HCT116 (cell line): ENCODE measurements around the gene ALK. TPM values are rescaled to one million over a fixed set of nuclear protein-coding genes. Genes with fewer than 3 reads are reported as not detected.

Experiments
- ATAC-seq: fragments of 200-7000 bp; cut with Tn5 transposase; 2 replicates; pipeline ENCODE4 v1.9.1; 2020; ENCODE audit warnings: mild to moderate bottlenecking, moderate library complexity
- BruUV-seq: library from RNA; stranded (reverse); fragments of 400-500 nt; replicated peaks from 2 replicates; lab custom pipeline; 2021; lab: Mats Ljungman, UMichigan
- CTCF ChIA-PET: fragments of 300-600 bp; sonication (Branson Sonifier 250); formaldehyde crosslinking; loops from one replicate; lab custom pipeline; 2021; ENCODE audit warnings: antibody characterized with exemption; lab: Charles Lee
- POLR2A ChIA-PET: fragments of 300-600, 350-600 bp; sonication (Branson Sonifier 250); formaldehyde crosslinking; loops from one replicate; lab custom pipeline; 2021; ENCODE audit warnings: antibody characterized with exemption; lab: Charles Lee
- RAD21 ChIA-PET, 2 experiments: fragments of 300-600 bp; sonication (Branson Sonifier 250); formaldehyde crosslinking; loops; one replicate each; lab custom pipeline; 2023; ENCODE audit warnings: low total read pairs in 2 of 2; ENCODE audit not compliant: uncharacterized antibody in 2 of 2, unreplicated experiment in 2 of 2, low non-redundant PET in 1 of 2; lab: Charles Lee
- DNase-seq: peaks from one replicate; pipeline ENCODE4 v3.0.0-alpha.2; 2010; ENCODE audit warnings: low read depth, low spot score
- H2AFZ ChIP-seq: fragments of 200-600 bp; shearing (Covaris generic), sonication (generic); 2 replicates; pipeline ENCODE4 v1.6.1; 2017; ENCODE audit warnings: low read depth, mixed run types, mixed read lengths, antibody characterized with exemption, low read length; ENCODE audit not compliant: poor library complexity, severe bottlenecking
- H3K27ac ChIP-seq: 2 replicates; pipeline ENCODE4 v1.5.1; 2012; ENCODE audit warnings: low read depth, low read length
- H3K27me3 ChIP-seq: fragments of 200-600 bp; sonication (generic); 2 replicates; pipeline ENCODE4 v1.6.1; 2016; ENCODE audit warnings: mixed run types, low read length, mixed read lengths; ENCODE audit not compliant: insufficient read depth
- H3K36me3 ChIP-seq, 2 experiments: fragments of 200-500 bp in 1 of 2; fragments of 200-600 bp in 1 of 2; sonication (Bioruptor generic) in 1 of 2; sonication (generic) in 1 of 2; 2 replicates each; pipeline versions ENCODE4 v1.5.1 to v1.6.1; 2014 to 2016; ENCODE audit warnings: low read length in 2 of 2, inconsistent platforms in 1 of 2, mixed read lengths in 1 of 2, mixed run types in 1 of 2; ENCODE audit not compliant: insufficient read depth in 2 of 2, control insufficient read depth in 1 of 2
- H3K4me1 ChIP-seq, 2 experiments: fragments of 200-600 bp in 1 of 2; sonication (generic) in 1 of 2; 2 replicates each; pipeline versions ENCODE4 v1.5.1 to v1.6.1; 2012 to 2017; ENCODE audit warnings: low read length in 2 of 2, inconsistent platforms in 1 of 2, mild to moderate bottlenecking in 1 of 2, mixed read lengths in 1 of 2, mixed run types in 1 of 2, moderate library complexity in 1 of 2; ENCODE audit not compliant: insufficient read depth in 2 of 2, control insufficient read depth in 1 of 2
- H3K4me2 ChIP-seq: fragments of 200-600 bp; sonication (generic); 2 replicates; pipeline ENCODE4 v1.6.1; 2017; ENCODE audit warnings: mixed run types, low read length, mixed read lengths
- H3K4me3 ChIP-seq, 2 experiments: fragments of 200-600 bp in 1 of 2; sonication (generic) in 1 of 2; replicated peaks in 1 of 2; 2 replicates each; pipeline ENCODE4 v1.5.1; 2011 to 2016; ENCODE audit warnings: low read length in 2 of 2, control low read depth in 1 of 2, low read depth in 1 of 2, mild to moderate bottlenecking in 1 of 2, mixed read lengths in 1 of 2, mixed run types in 1 of 2
- H3K79me2 ChIP-seq: fragments of 200-600 bp; sonication (generic); 2 replicates; pipeline ENCODE4 v1.6.1; 2017; ENCODE audit warnings: mild to moderate bottlenecking, mixed run types, low read length, moderate library complexity, mixed read lengths; ENCODE audit not compliant: insufficient read depth
- H3K9ac ChIP-seq: fragments of 200-600 bp; sonication (generic); 2 replicates; pipeline ENCODE4 v1.6.1; 2016; ENCODE audit warnings: low read length, mixed read lengths
- H3K9me2 ChIP-seq: fragments of 200-600 bp; sonication (generic), shearing (Covaris generic); 2 replicates; pipeline ENCODE4 v1.6.1; 2017; ENCODE audit warnings: mixed run types, mild to moderate bottlenecking, moderate library complexity; ENCODE audit not compliant: insufficient read depth
- H3K9me3 ChIP-seq, 2 experiments: fragments of 200-500 bp in 1 of 2; fragments of 200-600 bp in 1 of 2; sonication (Bioruptor generic) in 1 of 2; sonication (generic) in 1 of 2; 2 replicates each; pipeline ENCODE4 v1.6.1; 2014 to 2017; ENCODE audit warnings: low read length in 2 of 2, mixed read lengths in 2 of 2, inconsistent platforms in 1 of 2, low read depth in 1 of 2, mild to moderate bottlenecking in 1 of 2, mixed run types in 1 of 2, moderate library complexity in 1 of 2; ENCODE audit not compliant: control insufficient read depth in 1 of 2, insufficient read depth in 1 of 2
- H4K20me1 ChIP-seq: fragments of 200-600 bp; sonication (generic), shearing (Covaris generic); 2 replicates; pipeline ENCODE4 v1.6.1; 2017; ENCODE audit warnings: mixed run types, mild to moderate bottlenecking, moderate library complexity; ENCODE audit not compliant: insufficient read depth
- CBX3 ChIP-seq: IDR thresholded peaks from 2 replicates; pipeline ENCODE4 v1.6.1; 2012; ENCODE audit warnings: low read depth
- CEBPB ChIP-seq: IDR thresholded peaks from 2 replicates; pipeline ENCODE4 v1.6.1; 2012; ENCODE audit warnings: low read depth
- EZH2phosphoT487 ChIP-seq: fragments of 200-600 bp; IDR thresholded peaks from 2 replicates; pipeline ENCODE4 v1.6.1; 2018; ENCODE audit warnings: antibody characterized with exemption, borderline replicate concordance
- FOSL1 ChIP-seq: IDR thresholded peaks from 2 replicates; pipeline ENCODE4 v1.6.1; 2012; ENCODE audit warnings: low read depth
- JUND ChIP-seq: IDR thresholded peaks from 2 replicates; pipeline ENCODE4 v1.6.1; 2012
- MAX ChIP-seq: IDR thresholded peaks from 2 replicates; pipeline ENCODE4 v1.6.1; 2012
- POLR2A ChIP-seq: IDR thresholded peaks from 2 replicates; pipeline ENCODE4 v1.7.0; 2011; ENCODE audit warnings: borderline replicate concordance; ENCODE audit not compliant: insufficient read depth, insufficient read length; ENCODE audit errors: extremely low read depth
- SIN3A ChIP-seq: IDR thresholded peaks from 2 replicates; pipeline ENCODE4 v1.6.1; 2012; ENCODE audit warnings: low read depth
- TCF7L2 ChIP-seq: IDR thresholded peaks from 2 replicates; pipeline ENCODE4 v1.7.0; 2011; ENCODE audit warnings: borderline replicate concordance, inconsistent platforms; ENCODE audit not compliant: insufficient read depth, insufficient read length; ENCODE audit errors: extremely low read depth
- ZNF274 ChIP-seq: fragments of 200-500 bp; sonication (Bioruptor generic); IDR thresholded peaks from 2 replicates; pipeline ENCODE4 v1.6.1; 2014; ENCODE audit warnings: mild to moderate bottlenecking, low read depth, low read length, inconsistent platforms
- intact Hi-C: fragments of 100-400 bp; cut with micrococcal nuclease; formaldehyde crosslinking; loops from 2 replicates; pipeline ENCODE4 v1.10.0; 2022
- total RNA-seq: library from RNA; stranded (reverse); gene quantifications from one replicate; pipeline ENCODE4 v1.2.1, GENCODE V29; 2021; ENCODE audit not compliant: unreplicated experiment
- TF ChIP-seq, protein P1 (sequence below), 3 experiments: fragments of 200-600 bp in 1 of 3; sonication (generic) in 1 of 3; IDR thresholded peaks in 2 of 3; conservative IDR thresholded peaks in 1 of 3; 2 replicates each; pipeline ENCODE4 v1.5.1; 2012 to 2017; ENCODE audit warnings: low read depth in 2 of 3, low read length in 2 of 3, antibody characterized with exemption in 1 of 3, borderline replicate concordance in 1 of 3, control low read depth in 1 of 3, mild to moderate bottlenecking in 1 of 3, mixed read lengths in 1 of 3, mixed run types in 1 of 3, moderate library complexity in 1 of 3; ENCODE audit not compliant: insufficient read depth in 1 of 3

ALK gene
- total RNA-seq, 1 experiment from 2014 or later: not detected

DNA sequence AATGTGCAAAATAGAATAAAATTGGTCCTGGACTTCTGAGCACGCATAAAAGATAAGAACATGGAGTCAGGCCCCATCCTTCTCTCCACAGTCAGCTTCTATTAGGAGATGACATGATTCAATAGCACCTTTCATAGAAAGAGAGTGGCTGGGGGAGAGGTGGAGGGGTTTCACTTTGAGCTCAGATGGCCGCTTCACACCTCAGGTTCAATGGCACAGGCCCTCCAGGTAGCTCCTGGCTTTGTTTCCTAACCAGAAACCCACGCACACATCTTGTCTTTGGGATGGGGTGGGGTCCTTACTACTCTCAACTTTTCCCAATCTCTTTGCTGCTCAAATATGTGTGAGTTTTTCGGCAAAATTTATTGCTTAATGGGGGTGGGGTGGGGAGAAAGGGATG, 473.9 kb downstream of the ALK start:
- Histone ChIP-seq H2AFZ (no peak overlapping the region), H3K4me1 (no peaks in the 10 kb centered on the region), H3K9ac (no peak overlapping the region), H3K4me3 (no peak overlapping the region), H3K9me2 (no peaks in the 10 kb centered on the region), H3K79me2 (no peaks in the 10 kb centered on the region), H3K27me3 (peaks cover 54% of the 10 kb centered on the region), H4K20me1 (no peaks in the 10 kb centered on the region), H3K4me2 (no peak overlapping the region), H3K36me3 (no peaks in the 10 kb centered on the region), H3K9me3 (no peaks in the 10 kb centered on the region), H3K27ac (no peak overlapping the region)
- CTCF ChIA-PET: no interaction called here
- RAD21 ChIA-PET: no interaction called here
- ATAC-seq (no peak), DNase-seq (no peak)
- intact Hi-C loops: no loop called here
- POLR2A ChIA-PET: no interaction called here
- BruUV-seq: no TSS peak
- no peak for TF ChIP-seq EZH2phosphoT487
- no peak for TF ChIP-seq POLR2A
- no peak for TF ChIP-seq MAX
- TF ChIP-seq CBX3: no peak
- TF ChIP-seq ZNF274: no peak
- TF ChIP-seq FOSL1: no peak
- no peak for TF ChIP-seq CEBPB
- TF ChIP-seq JUND: no peak
- no peak for TF ChIP-seq TCF7L2
- TF ChIP-seq, protein P1, sequence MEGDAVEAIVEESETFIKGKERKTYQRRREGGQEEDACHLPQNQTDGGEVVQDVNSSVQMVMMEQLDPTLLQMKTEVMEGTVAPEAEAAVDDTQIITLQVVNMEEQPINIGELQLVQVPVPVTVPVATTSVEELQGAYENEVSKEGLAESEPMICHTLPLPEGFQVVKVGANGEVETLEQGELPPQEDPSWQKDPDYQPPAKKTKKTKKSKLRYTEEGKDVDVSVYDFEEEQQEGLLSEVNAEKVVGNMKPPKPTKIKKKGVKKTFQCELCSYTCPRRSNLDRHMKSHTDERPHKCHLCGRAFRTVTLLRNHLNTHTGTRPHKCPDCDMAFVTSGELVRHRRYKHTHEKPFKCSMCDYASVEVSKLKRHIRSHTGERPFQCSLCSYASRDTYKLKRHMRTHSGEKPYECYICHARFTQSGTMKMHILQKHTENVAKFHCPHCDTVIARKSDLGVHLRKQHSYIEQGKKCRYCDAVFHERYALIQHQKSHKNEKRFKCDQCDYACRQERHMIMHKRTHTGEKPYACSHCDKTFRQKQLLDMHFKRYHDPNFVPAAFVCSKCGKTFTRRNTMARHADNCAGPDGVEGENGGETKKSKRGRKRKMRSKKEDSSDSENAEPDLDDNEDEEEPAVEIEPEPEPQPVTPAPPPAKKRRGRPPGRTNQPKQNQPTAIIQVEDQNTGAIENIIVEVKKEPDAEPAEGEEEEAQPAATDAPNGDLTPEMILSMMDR (IDR thresholded peaks at IDR 0.05 in 2 of 3, conservative IDR thresholded peaks at IDR 0.05 in 1 of 3; ENCODE audit: borderline replicate concordance in 1 of 3, insufficient read depth in 1 of 3, low read depth in 2 of 3, low read length in 2 of 3): no peak
- TF ChIP-seq SIN3A: no peak
- TF ChIP-seq, all 23 proteins: peak for 0
